ENCODE measurements around the gene SRPK1.
"Not testable (repeated sequence)": the region's sequence is repeated elsewhere in the genome, so short reads cannot be mapped to it uniquely, and the experiment has no call there.

Gene SRPK1

DNA sequence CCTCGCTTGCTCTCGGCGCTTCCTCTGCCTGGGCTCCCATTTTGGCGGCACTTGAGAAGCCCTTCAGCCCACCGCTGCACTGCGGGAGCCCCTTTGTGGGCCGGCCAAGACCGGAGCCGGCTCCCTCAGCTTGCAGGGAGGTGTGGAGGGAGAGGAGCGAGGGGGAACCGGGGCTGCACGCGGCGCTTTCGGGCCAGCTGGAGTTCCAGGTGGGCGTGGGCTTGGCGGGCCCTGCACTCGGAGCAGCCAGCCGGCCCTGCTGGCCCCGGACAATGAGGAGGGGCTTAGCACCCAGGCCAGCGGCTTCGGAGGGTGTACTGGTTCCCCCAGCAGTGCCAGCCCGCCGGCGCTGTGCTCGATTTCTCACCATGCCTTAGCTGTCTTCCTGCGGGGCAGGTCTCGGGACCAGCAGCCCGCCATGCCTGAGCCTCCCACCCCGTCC lies 10.2 kb upstream of the SRPK1 start:
- DNase-seq (ENCODE audit: low read depth in 2 of 2), result no peak

DNA sequence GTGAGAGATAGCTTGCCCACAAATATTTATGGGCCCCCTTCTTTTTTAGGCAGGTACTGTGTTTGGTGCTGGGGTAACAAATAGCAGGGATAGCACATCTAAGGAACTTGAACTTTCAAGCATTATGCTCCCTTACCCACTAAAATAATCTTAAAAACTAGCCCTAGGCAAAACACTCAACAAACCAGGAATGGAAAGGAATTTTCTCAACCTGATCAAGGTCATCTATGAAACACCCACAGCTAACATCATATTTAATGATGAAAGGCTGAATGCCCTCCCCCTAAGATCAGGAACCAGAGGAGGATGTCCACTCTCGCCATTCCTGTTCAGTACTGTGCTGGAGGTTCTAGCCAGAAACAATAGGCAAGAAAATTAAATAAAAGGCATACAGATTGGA lies 8.7 kb upstream of the SRPK1 start:
- no peak for DNase-seq (ENCODE audit: low read depth in 2 of 2)

DNA sequence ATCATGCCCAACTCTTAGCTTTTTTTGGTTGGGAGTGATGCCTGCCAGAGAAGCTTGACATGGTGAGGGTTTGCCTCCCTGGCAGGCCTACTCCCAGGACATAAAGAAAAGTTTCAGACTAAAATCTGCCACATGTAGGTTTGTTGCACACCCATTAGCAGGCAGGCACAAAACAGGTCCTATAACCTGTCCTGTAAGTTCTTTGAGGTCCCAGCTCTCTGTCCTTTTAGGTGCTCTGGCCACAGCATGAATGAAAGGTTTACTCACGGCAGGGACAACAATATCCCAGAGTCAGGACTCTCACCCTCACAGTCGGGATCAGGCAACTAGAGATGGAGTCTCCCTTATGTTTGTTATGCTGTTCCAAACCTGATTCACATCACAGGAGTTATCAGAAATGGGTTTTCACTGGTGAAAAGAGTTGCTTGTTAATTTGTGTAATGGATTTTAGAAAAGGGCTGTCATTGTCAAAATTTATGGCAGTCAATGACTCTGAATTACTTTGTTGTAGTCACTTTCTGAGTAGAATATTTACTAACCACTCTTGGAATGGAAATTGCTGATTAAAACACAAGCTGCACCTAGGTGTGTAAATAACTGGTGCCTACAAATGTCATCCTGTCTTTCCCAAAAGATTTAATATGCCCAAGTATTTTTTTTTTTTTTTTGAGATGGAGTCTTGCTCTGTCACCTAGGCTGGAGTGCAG lies 5.8 kb upstream of the SRPK1 start:
- DNase-seq (ENCODE audit: low read depth in 2 of 2), result no peak

- no peak for DNase-seq (ENCODE audit: low read depth in 2 of 2)
These were observed 5.1 kb upstream of the SRPK1 start for GRCh38 chr6:35925961-35926360.

- no peak for DNase-seq (ENCODE audit: low read depth in 2 of 2)
These were observed 3.2 kb upstream of the SRPK1 start for GRCh38 chr6:35924146-35924545.

GRCh38 chr6:35922139-35922554 lies 1.2 kb upstream of the SRPK1 start:
- no peak for DNase-seq (ENCODE audit: low read depth in 2 of 2)

GRCh38 chr6:35919827-35920751 lies 809 bp downstream of the SRPK1 start:
- DNase-seq (ENCODE audit: low read depth in 2 of 2), result peak; percentile 7 to 30

DNA sequence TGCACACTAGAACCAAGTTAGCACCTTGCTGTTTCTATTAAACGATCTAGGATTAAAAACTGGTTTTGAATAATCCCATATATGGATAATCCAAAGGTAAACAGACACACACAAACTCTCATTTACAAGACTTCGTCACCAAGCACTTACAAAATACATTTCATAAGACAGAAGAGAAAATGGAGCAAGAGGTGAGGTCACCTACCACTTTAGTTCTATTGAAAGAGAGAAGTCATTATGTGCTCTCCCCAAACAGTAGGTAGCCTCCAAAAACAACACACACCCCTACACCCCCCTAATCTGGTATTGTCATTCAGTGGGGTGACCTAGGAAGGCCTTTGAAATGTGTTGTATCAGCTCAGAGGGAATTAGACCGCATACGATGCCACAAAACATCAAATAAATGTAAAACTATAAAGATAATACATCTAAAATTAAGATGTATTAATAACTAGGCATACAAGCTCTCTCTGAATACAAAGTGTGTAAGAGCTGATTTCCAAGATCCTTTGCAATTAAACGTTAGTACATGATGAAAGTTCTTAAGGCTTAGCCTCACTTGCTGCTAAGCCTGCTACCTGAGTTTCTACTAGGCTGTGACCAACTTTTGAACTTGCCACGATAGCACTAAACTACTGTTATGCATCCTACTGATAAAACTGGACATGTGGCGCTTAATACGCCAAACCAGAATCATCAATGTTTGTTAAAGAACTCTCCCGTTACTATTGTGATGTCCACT lies 1.6 kb downstream of the SRPK1 start:
- DNase-seq (ENCODE audit: low read depth in 2 of 2), result no peak

DNA sequence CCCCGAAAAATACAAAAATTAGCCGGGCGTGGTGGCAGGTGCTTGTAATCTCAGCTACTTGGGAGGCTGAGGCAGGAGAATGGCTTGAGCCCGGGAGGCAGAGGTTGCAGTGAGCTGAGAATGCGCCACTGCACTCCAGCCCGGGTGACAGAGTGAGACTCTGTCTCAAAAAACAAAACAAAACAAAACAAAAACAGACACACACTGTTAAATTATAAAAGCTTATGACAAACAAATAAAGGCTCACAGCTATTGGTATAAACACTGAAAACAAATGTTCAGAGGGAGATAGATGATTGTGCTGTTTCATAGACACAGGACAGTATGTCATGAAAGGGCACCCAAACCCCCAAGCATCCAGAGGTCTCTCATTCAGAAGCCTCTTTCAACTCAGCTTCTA lies 4.0 kb downstream of the SRPK1 start:
- DNase-seq (ENCODE audit: low read depth in 2 of 2), result not testable (repeated sequence)

DNA sequence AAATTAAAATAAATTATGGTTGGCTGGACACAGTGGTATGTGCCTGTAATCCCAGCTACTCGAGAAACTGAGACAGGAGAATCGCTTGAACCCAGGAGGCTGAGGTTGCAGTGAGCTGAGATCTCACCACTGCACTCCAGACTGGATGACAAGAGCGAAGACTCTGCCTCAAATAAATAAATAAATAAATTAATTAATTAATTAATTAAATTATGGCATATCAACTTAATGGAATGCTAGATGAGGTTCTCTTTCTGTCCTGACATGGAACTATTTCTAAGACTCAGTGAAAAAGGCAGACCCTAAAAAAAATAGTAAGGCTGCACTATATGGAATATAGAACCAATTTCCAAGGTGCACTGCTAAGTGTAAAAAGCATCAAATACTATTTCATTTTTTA lies 4.8 kb downstream of the SRPK1 start:
- DNase-seq (ENCODE audit: low read depth in 2 of 2), result no peak

- no peak for DNase-seq (ENCODE audit: low read depth in 2 of 2)
These were observed 6.4 kb downstream of the SRPK1 start for GRCh38 chr6:35914536-35914935.

- no peak for DNase-seq (ENCODE audit: low read depth in 2 of 2)
These were observed 8.8 kb downstream of the SRPK1 start for GRCh38 chr6:35911871-35912653.

DNA sequence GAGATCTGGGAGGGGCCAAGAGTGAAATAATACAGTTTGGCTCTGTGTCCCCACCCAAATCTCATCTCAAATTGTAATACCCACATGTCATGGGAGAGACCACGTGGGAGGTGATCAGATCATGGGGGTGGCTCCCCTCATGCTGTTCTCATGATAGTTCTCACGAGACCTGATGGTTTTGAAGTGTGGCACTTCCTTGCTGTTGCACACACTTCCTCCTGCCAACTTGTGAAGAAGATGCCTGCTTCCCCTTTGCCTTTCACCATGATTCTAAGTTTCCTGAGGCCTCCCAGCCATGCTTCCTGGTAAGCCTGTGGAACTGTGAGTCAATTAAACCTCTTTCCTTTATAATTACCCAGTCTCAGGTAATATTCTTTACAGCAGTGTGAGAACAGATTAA lies 11.3 kb downstream of the SRPK1 start:
- not testable (repeated sequence) for DNase-seq (ENCODE audit: low read depth in 2 of 2)

DNA sequence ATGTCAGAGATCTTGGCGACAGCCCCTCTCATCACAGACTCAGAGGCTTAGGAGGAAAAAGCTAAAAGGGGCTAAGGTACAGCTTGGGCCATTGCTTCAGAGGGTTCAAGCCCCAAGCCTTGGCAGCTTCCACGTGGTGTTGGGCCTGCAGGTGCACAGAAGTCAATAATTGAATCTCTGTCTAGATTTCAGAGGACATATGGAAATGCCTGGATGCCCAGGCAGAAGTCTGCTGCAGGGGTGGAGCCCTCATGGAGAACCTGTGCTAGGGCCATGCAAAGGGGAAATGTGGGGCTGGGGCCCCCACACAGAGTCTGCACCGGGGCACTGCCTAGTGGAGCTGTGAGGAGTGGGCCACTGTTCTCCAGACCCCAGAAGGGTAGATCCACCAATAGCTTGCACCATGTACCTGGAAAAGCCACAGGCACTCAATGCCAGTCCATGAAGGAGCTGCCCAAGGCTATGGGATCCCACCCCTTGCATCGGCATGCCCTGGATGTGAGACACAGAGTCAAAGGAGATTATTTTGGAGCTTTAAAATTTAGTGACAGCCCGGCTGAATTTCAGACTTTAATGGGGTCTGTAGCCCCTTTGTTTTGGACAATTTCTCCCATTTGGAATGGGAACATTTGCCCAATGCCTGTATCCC lies 12.0 kb downstream of the SRPK1 start:
- DNase-seq (ENCODE audit: low read depth in 2 of 2), result not testable (repeated sequence)

GRCh38 chr6:35907750-35908149 lies 13.1 kb downstream of the SRPK1 start:
- DNase-seq (ENCODE audit: low read depth in 2 of 2), result no peak

GRCh38 chr6:35906499-35906846 lies 14.4 kb downstream of the SRPK1 start:
- DNase-seq (ENCODE audit: low read depth in 2 of 2), result no peak

DNA sequence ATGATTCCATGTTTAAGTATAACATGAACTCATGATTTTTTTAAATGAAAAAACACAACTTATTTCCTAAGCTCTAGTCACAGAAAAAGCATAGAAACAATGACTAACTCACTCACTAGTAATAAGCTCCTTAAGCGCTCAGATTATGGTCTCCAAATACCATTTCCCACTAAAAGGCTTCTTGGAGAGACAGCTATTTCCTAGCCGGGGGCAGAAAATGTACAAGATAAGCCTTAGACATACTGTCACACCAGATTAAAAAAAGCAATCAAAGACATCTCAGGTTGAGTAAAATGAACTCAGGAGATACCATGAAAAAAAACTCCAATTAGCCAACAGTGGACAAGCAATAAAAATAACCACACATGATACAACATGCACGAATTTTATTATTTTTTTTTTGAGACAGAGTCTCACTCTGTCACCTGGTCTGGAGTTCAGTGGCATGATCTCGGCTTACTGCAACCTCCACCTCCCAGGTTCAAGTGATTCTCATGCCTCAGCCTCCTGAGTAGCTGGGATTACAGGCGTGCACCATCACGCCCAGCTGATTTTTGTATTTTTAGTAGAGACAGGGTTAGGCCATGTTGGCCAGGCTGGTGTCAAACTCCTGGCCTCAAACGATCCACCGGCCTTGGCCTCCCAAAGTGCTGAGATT lies 14.9 kb downstream of the SRPK1 start:
- DNase-seq (ENCODE audit: low read depth in 2 of 2), result no peak

DNA sequence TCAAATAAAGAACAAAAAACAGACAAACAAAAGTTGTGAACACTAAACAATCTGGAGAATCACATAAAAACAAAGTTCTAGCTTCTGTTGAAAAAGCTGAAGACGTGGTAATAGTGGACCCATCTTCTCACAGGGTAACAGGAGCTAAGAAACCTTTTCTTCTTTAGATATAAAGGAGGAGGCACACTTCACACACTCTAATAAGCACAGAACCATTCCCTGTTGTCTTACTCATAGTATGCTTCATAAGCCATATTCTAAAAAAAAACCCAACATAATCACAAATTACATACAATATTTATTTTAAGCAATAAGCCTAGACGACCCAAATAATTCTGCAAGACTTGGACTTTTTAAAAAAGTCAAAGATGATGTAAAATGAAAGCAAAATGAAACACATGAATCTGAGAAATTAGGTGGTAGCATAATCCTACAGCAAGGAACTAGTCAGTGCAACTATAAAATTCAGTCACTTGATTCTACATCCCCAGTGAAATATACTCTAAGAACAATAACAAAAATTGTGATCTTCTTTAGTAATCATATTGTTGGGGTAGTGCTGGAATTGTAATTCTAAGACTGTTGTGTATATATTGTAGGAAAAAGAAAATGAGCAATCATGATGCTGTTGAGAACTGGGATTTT lies 15.6 kb downstream of the SRPK1 start:
- no peak for DNase-seq (ENCODE audit: low read depth in 2 of 2)

DNA sequence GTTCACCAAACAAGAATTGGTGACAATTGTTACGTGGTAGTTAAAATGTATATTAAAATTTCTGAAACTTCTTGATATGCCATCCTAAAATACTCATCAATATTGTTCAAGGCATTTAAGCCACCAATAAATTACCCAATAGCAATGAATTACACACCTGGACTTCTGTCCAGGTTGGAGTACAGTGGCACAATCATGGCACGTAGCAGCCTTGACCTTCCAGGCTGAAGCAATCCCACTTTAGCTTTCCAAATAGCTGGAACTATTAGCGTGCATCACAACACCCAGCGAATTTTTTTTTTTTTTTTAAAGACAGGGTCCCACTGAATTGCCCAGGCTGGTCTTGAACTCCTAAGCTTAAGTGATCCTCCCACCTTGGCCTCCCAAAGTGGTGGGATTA lies 17.2 kb downstream of the SRPK1 start:
- DNase-seq (ENCODE audit: low read depth in 2 of 2), result no peak

GRCh38 chr6:35900448-35900847 lies 20.4 kb downstream of the SRPK1 start:
- no peak for DNase-seq (ENCODE audit: low read depth in 2 of 2)
